H9 (cell line): ENCODE data around the gene NGB. TPM values are rescaled to one million over a fixed set of nuclear protein-coding genes. Genes with fewer than 3 reads are reported as not detected.
A peak's percentile ranks its signal among the peaks of the same experiment; 100 is the strongest.

Experiments used
- DNase-seq: peaks from one replicate; pipeline ENCODE4 v3.0.0-alpha.2; 2017
- H2AFZ ChIP-seq: one replicate; pipeline ENCODE4 v1.6.1; 2013; ENCODE audit warnings: mild to moderate bottlenecking, low read length, control low read depth, moderate library complexity
- H2AK5ac ChIP-seq: 2 replicates; pipeline ENCODE4 v1.6.1; 2013; ENCODE audit warnings: low read length, control low read depth, mixed read lengths; ENCODE audit not compliant: insufficient read length
- H2BK120ac ChIP-seq: one replicate; pipeline ENCODE4 v1.6.1; 2013; ENCODE audit warnings: low read depth, mild to moderate bottlenecking, low read length, control low read depth, inconsistent platforms; ENCODE audit not compliant: poor library complexity, severe bottlenecking
- H2BK12ac ChIP-seq: 2 replicates; pipeline ENCODE4 v1.6.1; 2013; ENCODE audit warnings: low read length, control low read depth, mixed read lengths, low read depth; ENCODE audit not compliant: insufficient read length
- H2BK15ac ChIP-seq: 2 replicates; pipeline ENCODE4 v1.6.1; 2013; ENCODE audit warnings: low read depth, low read length, control low read depth
- H2BK20ac ChIP-seq: one replicate; pipeline ENCODE4 v1.6.1; 2013; ENCODE audit warnings: low read depth, mild to moderate bottlenecking, low read length, control low read depth, inconsistent platforms; ENCODE audit not compliant: poor library complexity, severe bottlenecking
- H2BK5ac ChIP-seq: 2 replicates; pipeline ENCODE4 v1.6.1; 2013; ENCODE audit warnings: low read length, control low read depth, mixed read lengths; ENCODE audit not compliant: insufficient read length
- H3K14ac ChIP-seq: 2 replicates; pipeline ENCODE4 v1.6.1; 2013; ENCODE audit warnings: low read length, control low read depth; ENCODE audit not compliant: insufficient read depth
- H3K18ac ChIP-seq: 2 replicates; pipeline ENCODE4 v1.6.1; 2013; ENCODE audit warnings: low read depth, mild to moderate bottlenecking, mixed read lengths, low read length, control low read depth; ENCODE audit not compliant: insufficient read length
- H3K23ac ChIP-seq: 2 replicates; pipeline ENCODE4 v1.6.1; 2013; ENCODE audit warnings: low read length, control low read depth, mixed read lengths, low read depth; ENCODE audit not compliant: insufficient read length
- H3K23me2 ChIP-seq: 2 replicates; pipeline ENCODE4 v1.6.1; 2013; ENCODE audit warnings: low read depth, mild to moderate bottlenecking, mixed read lengths, low read length, control low read depth; ENCODE audit not compliant: insufficient read length, poor library complexity, severe bottlenecking
- H3K27ac ChIP-seq: 2 replicates; pipeline ENCODE4 v1.5.1; 2013; ENCODE audit warnings: low read length, control low read depth, mixed read lengths, low read depth; ENCODE audit not compliant: insufficient read length
- H3K27me3 ChIP-seq: 2 replicates; pipeline ENCODE4 v1.6.1; 2013; ENCODE audit warnings: low read length, control low read depth, inconsistent platforms; ENCODE audit not compliant: insufficient read depth
- H3K4ac ChIP-seq: 2 replicates; pipeline ENCODE4 v1.6.1; 2013; ENCODE audit warnings: low read depth, mild to moderate bottlenecking, control low read depth, inconsistent platforms, low read length, moderate library complexity
- H3K4me1 ChIP-seq: 2 replicates; pipeline ENCODE4 v1.6.1; 2013; ENCODE audit warnings: low read length, control low read depth, inconsistent platforms; ENCODE audit not compliant: insufficient read depth
- H3K4me2 ChIP-seq: 2 replicates; pipeline ENCODE4 v1.6.1; 2013; ENCODE audit warnings: low read length, control low read depth, mixed read lengths; ENCODE audit not compliant: insufficient read length, insufficient read depth
- H3K56ac ChIP-seq: 2 replicates; pipeline ENCODE4 v1.6.1; 2013; ENCODE audit warnings: low read depth, mild to moderate bottlenecking, mixed read lengths, low read length, control low read depth; ENCODE audit not compliant: insufficient read length
- H3K79me1 ChIP-seq: 2 replicates; pipeline ENCODE4 v1.6.1; 2013; ENCODE audit warnings: low read depth, mild to moderate bottlenecking, moderate library complexity, low read length, control low read depth, inconsistent platforms; ENCODE audit not compliant: insufficient read depth, poor library complexity, severe bottlenecking
- H3K79me2 ChIP-seq: 2 replicates; pipeline ENCODE4 v1.6.1; 2013; ENCODE audit warnings: low read length, control low read depth, inconsistent platforms; ENCODE audit not compliant: insufficient read depth
- H3K9ac ChIP-seq: 2 replicates; pipeline ENCODE4 v1.6.1; 2013; ENCODE audit warnings: low read length, control low read depth, mixed read lengths; ENCODE audit not compliant: insufficient read length; ENCODE audit errors: extremely low read depth
- H3K9me3 ChIP-seq: one replicate; pipeline ENCODE4 v1.6.1; 2013; ENCODE audit warnings: low read depth, low read length, inconsistent platforms; ENCODE audit not compliant: control insufficient read depth
- H3T11ph ChIP-seq: one replicate; pipeline ENCODE4 v1.6.1; 2013; ENCODE audit warnings: mild to moderate bottlenecking, low read length, control low read depth, inconsistent platforms
- H4K20me1 ChIP-seq: one replicate; pipeline ENCODE4 v1.6.1; 2013; ENCODE audit not compliant: control insufficient read depth, insufficient read length, insufficient read depth
- H4K5ac ChIP-seq: 2 replicates; pipeline ENCODE4 v1.6.1; 2013; ENCODE audit warnings: low read depth, mild to moderate bottlenecking, mixed read lengths, low read length, control low read depth; ENCODE audit not compliant: insufficient read length
- H4K8ac ChIP-seq: replicated peaks from 2 replicates; pipeline ENCODE4 v1.6.1; 2013; ENCODE audit warnings: low read length, control low read depth, mixed read lengths, low read depth; ENCODE audit not compliant: insufficient read length
- H4K91ac ChIP-seq: 2 replicates; pipeline ENCODE4 v1.6.1; 2013; ENCODE audit warnings: low read depth, mild to moderate bottlenecking, moderate library complexity, mixed read lengths, low read length, control low read depth; ENCODE audit not compliant: insufficient read length
- H3K27ac Mint-ChIP-seq, 3 experiments: 2 replicates in 2 of 3; 3 replicates in 1 of 3; pipeline ENCODE4 v1.8.0; 2020 to 2021; ENCODE audit warnings: mixed read lengths in 3 of 3, mild to moderate bottlenecking in 1 of 3, moderate library complexity in 1 of 3
- H3K27me3 Mint-ChIP-seq: 2 replicates; pipeline ENCODE4 v1.8.0; 2021; ENCODE audit warnings: low read depth, mild to moderate bottlenecking, moderate library complexity, mixed read lengths
- H3K36me3 Mint-ChIP-seq, 3 experiments: 2 replicates in 2 of 3; 3 replicates in 1 of 3; pipeline ENCODE4 v1.8.0; 2020 to 2021; ENCODE audit warnings: low read depth in 3 of 3, mixed read lengths in 3 of 3; ENCODE audit not compliant: insufficient read depth in 1 of 3
- H3K4me1 Mint-ChIP-seq, 2 experiments: 2 replicates each; pipeline ENCODE4 v1.8.0; 2020; ENCODE audit warnings: mixed read lengths in 2 of 2
- H3K4me3 Mint-ChIP-seq, 2 experiments: 2 replicates in 1 of 2; 3 replicates in 1 of 2; pipeline ENCODE4 v1.8.0; 2020 to 2021; ENCODE audit warnings: mild to moderate bottlenecking in 2 of 2, mixed read lengths in 2 of 2, moderate library complexity in 1 of 2
- H3K9me3 Mint-ChIP-seq, 2 experiments: 2 replicates in 1 of 2; 3 replicates in 1 of 2; pipeline ENCODE4 v1.8.0; 2020; ENCODE audit warnings: mild to moderate bottlenecking in 2 of 2, mixed read lengths in 2 of 2, moderate library complexity in 1 of 2
- CTCF ChIP-seq: fragments of 200-600 bp; sonication (generic); conservative IDR thresholded peaks from 3 replicates; pipeline ENCODE4 v1.8.0; 2021; ENCODE audit warnings: antibody characterized with exemption, mild to moderate bottlenecking
- WGBS: extraction: QIAGEN DNeasy Blood & Tissue Kit; methylation state at CpG from one replicate; pipeline ENCODE4 v1.1.7; 2013; ENCODE audit warnings: missing lambda C conversion rate, low lambda C conversion rate, mixed read lengths; ENCODE audit not compliant: insufficient read length; ENCODE audit errors: extremely low coverage; 5-methylcytosine and 5-hydroxymethylcytosine counted together
- total RNA-seq: library from RNA; stranded (reverse); gene quantifications from 2 replicates; pipeline ENCODE4 v1.2.1, GENCODE V29; 2021

The NGB gene
- total RNA-seq, 1 experiment from 2014 or later = 0.26 TPM

GRCh38 chr14:77224212-77224611 lies 46.8 kb downstream of the NGB start:
- H2BK20ac ChIP-seq = no peak overlapping the region

More at GRCh38 chr14:77224212-77224611, 46.8 kb downstream of the NGB start:
- no peak overlapping the region for H3K14ac ChIP-seq
- no peak overlapping the region for H3K23ac ChIP-seq
- no peak overlapping the region for H3K27ac ChIP-seq
- no peaks in the 10 kb centered on the region; the same call in none of the 2 replicates for H3K27me3 Mint-ChIP-seq
- H4K8ac ChIP-seq = no peak overlapping the region
- H3K4ac ChIP-seq = no peak overlapping the region
- no peak overlapping the region for H3K18ac ChIP-seq
- no peak overlapping the region for H3K4me2 ChIP-seq
- no peak overlapping the region for H2AFZ ChIP-seq
- no peak overlapping the region for H2BK15ac ChIP-seq
- H3K36me3 Mint-ChIP-seq = no peaks in the 10 kb centered on the region; a peak in 2 of 7 replicates
- H3K56ac ChIP-seq = no peak overlapping the region
- H4K5ac ChIP-seq = no peak overlapping the region
- no peaks in the 10 kb centered on the region; a peak in 1 of 5 replicates for H3K9me3 Mint-ChIP-seq
- H2BK5ac ChIP-seq = no peak overlapping the region
- no peak for TF ChIP-seq CTCF
- H3K9me3 ChIP-seq = no peaks in the 10 kb centered on the region
- H2AK5ac ChIP-seq = no peak overlapping the region
- H3K4me1 ChIP-seq = peaks cover 12% of the 10 kb centered on the region; the same call in 1 of the 2 replicates
- peaks cover 58 to 67% of the 10 kb centered on the region in 2 experiments for H3K4me1 Mint-ChIP-seq
- no peaks in the 10 kb centered on the region for H3K27me3 ChIP-seq
- H2BK120ac ChIP-seq = no peak overlapping the region
- no CpG with 5 or more reads among the region's 4 CpGs for WGBS
- H4K20me1 ChIP-seq = no peaks in the 10 kb centered on the region
- no peak for DNase-seq
- H3K79me2 ChIP-seq = no peaks in the 10 kb centered on the region
- no peak overlapping the region for H3K27ac Mint-ChIP-seq
- H3K79me1 ChIP-seq = no peaks in the 10 kb centered on the region
- H3K23me2 ChIP-seq = no peaks in the 10 kb centered on the region
- H2BK12ac ChIP-seq = no peak overlapping the region
- H3K4me3 Mint-ChIP-seq = peak overlapping the region in 1 of 2 experiments; percentile 33; a peak in 1 of 5 replicates
- H4K91ac ChIP-seq = no peak overlapping the region
- no peak overlapping the region for H3T11ph ChIP-seq
- H3K9ac ChIP-seq = no peak overlapping the region
